Thoracic aorta (tissue), 2 donors: ENCODE data around the gene PCCA. TPM values are rescaled to one million over a fixed set of nuclear protein-coding genes. Genes with fewer than 3 reads are reported as not detected.

Experiments used
- ATAC-seq: fragments of 150-250 bp; one replicate; pipeline ENCODE4 v1.8.0; 2017; ENCODE audit warnings: low read depth; ENCODE audit not compliant: insufficient number of reproducible peaks, low FRiP score
- DNase-seq: peaks from one replicate; pipeline ENCODE4 v3.0.0-alpha.2; 2020; ENCODE audit warnings: low spot score
- H3K27ac ChIP-seq, 2 donors: fragments of 200-600 bp; sonication (generic); 1 replicate in 1 of 2; 2 replicates in 1 of 2; pipeline ENCODE4 v1.5.1; 2016; ENCODE audit warnings: mild to moderate bottlenecking in 2 of 2, moderate library complexity in 2 of 2
- H3K27me3 ChIP-seq: fragments of 200-600 bp; sonication (generic); replicated peaks from 2 replicates; pipeline ENCODE4 v1.6.0; 2016; ENCODE audit warnings: mild to moderate bottlenecking; ENCODE audit not compliant: insufficient read depth
- H3K36me3 ChIP-seq: fragments of 200-600 bp; sonication (generic); one replicate; pipeline ENCODE4 v1.5.1; 2016
- H3K4me1 ChIP-seq, 2 donors: fragments of 200-600 bp; sonication (generic); 1 replicate in 1 of 2; 2 replicates in 1 of 2; pipeline versions ENCODE4 v1.5.1 to v1.6.0; 2016; ENCODE audit warnings: low read depth in 2 of 2, mild to moderate bottlenecking in 1 of 2; ENCODE audit not compliant: control insufficient read depth in 1 of 2
- H3K4me3 ChIP-seq: fragments of 200-600 bp; sonication (generic); 2 replicates; pipeline ENCODE4 v1.5.1; 2016; ENCODE audit warnings: mild to moderate bottlenecking
- H3K9me3 ChIP-seq: fragments of 200-600 bp; sonication (generic); 2 replicates; pipeline ENCODE4 v1.5.1; 2016
- CTCF ChIP-seq: fragments of 200-600 bp; sonication (generic); IDR thresholded peaks from one replicate; pipeline ENCODE4 v1.5.1; 2019; ENCODE audit warnings: antibody characterized with exemption
- total RNA-seq, 2 donors: library from RNA; depleted of rRNA; stranded (reverse); fragments of >200 nt; gene quantifications; one replicate each; pipeline versions ENCODE4 v1.1.0 to v1.2.3, GENCODE V29; 2016

The PCCA gene
- total RNA-seq, 2 donors from 2014 or later: 17.2 to 51.6 TPM

GRCh38 chr13:100394005-100394695 is 305.3 kb downstream of the PCCA start:
- no peak for TF ChIP-seq CTCF
- H3K36me3 ChIP-seq: no peaks in the 10 kb centered on the region
- no peak overlapping the region for H3K27ac ChIP-seq
- H3K4me3 ChIP-seq: no peak overlapping the region
- ATAC-seq (no peak), DNase-seq (no peak)
- H3K27me3 ChIP-seq: no peaks in the 10 kb centered on the region
- no peaks in the 10 kb centered on the region for H3K4me1 ChIP-seq
- no peaks in the 10 kb centered on the region for H3K9me3 ChIP-seq

GRCh38 chr13:100395698-100396373 is 306.9 kb downstream of the PCCA start:
- no peak overlapping the region for H3K4me3 ChIP-seq
- no peaks in the 10 kb centered on the region for H3K4me1 ChIP-seq
- no peak overlapping the region for H3K27ac ChIP-seq
- no peaks in the 10 kb centered on the region for H3K36me3 ChIP-seq
- DNase-seq (no peak), ATAC-seq (no peak)
- no peak for TF ChIP-seq CTCF
- H3K9me3 ChIP-seq: no peaks in the 10 kb centered on the region
- H3K27me3 ChIP-seq: no peaks in the 10 kb centered on the region

- Histone ChIP-seq H3K9me3 (no peaks in the 10 kb centered on the region), H3K4me1 (no peaks in the 10 kb centered on the region), H3K27ac (no peak overlapping the region), H3K27me3 (no peaks in the 10 kb centered on the region), H3K36me3 (no peaks in the 10 kb centered on the region), H3K4me3 (no peak overlapping the region)
- no peak for ATAC-seq
- DNase-seq: no peak
- no peak for TF ChIP-seq CTCF
Observed at GRCh38 chr13:100396776-100397175, 307.9 kb downstream of the PCCA start.

- no peak for DNase-seq
- Histone ChIP-seq H3K36me3 (no peaks in the 10 kb centered on the region), H3K4me1 (no peaks in the 10 kb centered on the region), H3K27me3 (no peaks in the 10 kb centered on the region), H3K27ac (no peak overlapping the region), H3K9me3 (no peaks in the 10 kb centered on the region), H3K4me3 (no peak overlapping the region)
- no peak for ATAC-seq
- no peak for TF ChIP-seq CTCF
Observed at GRCh38 chr13:100397627-100398026, 308.7 kb downstream of the PCCA start.

GRCh38 chr13:100398360-100398759 is 309.5 kb downstream of the PCCA start:
- no peak for DNase-seq
- H3K4me1 ChIP-seq: no peaks in the 10 kb centered on the region
- H3K36me3 ChIP-seq: no peaks in the 10 kb centered on the region
- H3K27ac ChIP-seq: no peak overlapping the region
- no peak overlapping the region for H3K4me3 ChIP-seq
- no peaks in the 10 kb centered on the region for H3K9me3 ChIP-seq
- TF ChIP-seq CTCF: no peak
- no peak for ATAC-seq
- H3K27me3 ChIP-seq: no peaks in the 10 kb centered on the region
